SK-N-SH (cell line): ENCODE data around the gene RAB4A. TPM values are rescaled to one million over a fixed set of nuclear protein-coding genes. Genes with fewer than 3 reads are reported as not detected.

Experiments
- CTCF ChIA-PET: fragments of 300-600, 350-600 bp; formaldehyde crosslinking; extraction: SDS; loops from one replicate; lab custom pipeline; 2021; lab: Yijun Ruan, JAX
- POLR2A ChIA-PET: fragments of 350-600 bp; sonication (Branson Sonifier 250); formaldehyde crosslinking; extraction: SDS; loops from one replicate; lab custom pipeline; 2020; ENCODE audit warnings: antibody characterized with exemption, inconsistent platforms; lab: Yijun Ruan, JAX
- DNase-seq: peaks from one replicate; pipeline ENCODE4 v3.0.0; 2012
- H2AFZ ChIP-seq: fragments of 200-600 bp; sonication (generic); 2 replicates; pipeline ENCODE4 v1.8.1; 2016; ENCODE audit warnings: antibody characterized with exemption, mild to moderate bottlenecking, low read depth
- H3F3A ChIP-seq: fragments of 200-600 bp; sonication (generic); replicated peaks from 2 replicates; pipeline ENCODE3; 2016; ENCODE audit warnings: antibody characterized with exemption, mild to moderate bottlenecking; ENCODE audit not compliant: insufficient read depth
- H3K27ac ChIP-seq, 2 experiments: fragments of 200-500 bp in 1 of 2; fragments of 200-600 bp in 1 of 2; sonication (Bioruptor generic) in 1 of 2; sonication (generic), shearing (Covaris generic) in 1 of 2; 2 replicates each; pipeline versions ENCODE4 v1.5.1 to v1.6.1; 2014 to 2016; ENCODE audit warnings: low read depth in 2 of 2, inconsistent platforms in 1 of 2, low read length in 1 of 2, mild to moderate bottlenecking in 1 of 2, mixed read lengths in 1 of 2
- H3K27me3 ChIP-seq: fragments of 200-600 bp; sonication (generic), shearing (Covaris generic); 2 replicates; pipeline ENCODE4 v1.6.1; 2016; ENCODE audit warnings: mixed run types; ENCODE audit not compliant: insufficient read depth
- H3K36me3 ChIP-seq, 2 experiments: fragments of 200-500 bp in 1 of 2; fragments of 200-600 bp in 1 of 2; sonication (Bioruptor generic) in 1 of 2; sonication (generic) in 1 of 2; replicated peaks in 1 of 2; 2 replicates each; pipeline versions ENCODE3 to v1.5.1; 2014 to 2016; ENCODE audit warnings: low read length in 1 of 2, mild to moderate bottlenecking in 1 of 2; ENCODE audit not compliant: insufficient read depth in 2 of 2, control insufficient read depth in 1 of 2
- H3K4me1 ChIP-seq, 2 experiments: fragments of 200-500 bp in 1 of 2; fragments of 200-600 bp in 1 of 2; sonication (Bioruptor generic) in 1 of 2; sonication (generic), shearing (Covaris generic) in 1 of 2; 2 replicates each; pipeline versions ENCODE4 v1.5.1 to v1.6.1; 2014 to 2016; ENCODE audit warnings: low read depth in 1 of 2, low read length in 1 of 2, mixed run types in 1 of 2; ENCODE audit not compliant: insufficient read depth in 2 of 2, control insufficient read depth in 1 of 2
- H3K4me2 ChIP-seq: fragments of 200-600 bp; sonication (generic), shearing (Covaris generic); 2 replicates; pipeline ENCODE4 v1.6.1; 2017; ENCODE audit warnings: mixed run types
- H3K4me3 ChIP-seq, 2 experiments: fragments of 200-500 bp in 1 of 2; fragments of 200-600 bp in 1 of 2; sonication (Bioruptor generic) in 1 of 2; sonication (generic), shearing (Covaris generic) in 1 of 2; 2 replicates each; pipeline versions ENCODE4 v1.5.1 to v1.8.1; 2014 to 2016; ENCODE audit warnings: low read depth in 2 of 2, inconsistent platforms in 1 of 2, low read length in 1 of 2, mild to moderate bottlenecking in 1 of 2, mixed read lengths in 1 of 2, moderate library complexity in 1 of 2
- H3K79me2 ChIP-seq: fragments of 200-600 bp; sonication (generic); 2 replicates; pipeline ENCODE4 v1.8.1; 2017; ENCODE audit warnings: mild to moderate bottlenecking; ENCODE audit not compliant: insufficient read depth
- H3K9ac ChIP-seq: fragments of 200-600 bp; sonication (generic); 2 replicates; pipeline ENCODE4 v1.6.1; 2017; ENCODE audit warnings: mixed run types
- H3K9me2 ChIP-seq: fragments of 200-600 bp; sonication (generic); 2 replicates; pipeline ENCODE4 v1.6.1; 2017; ENCODE audit warnings: mixed run types
- H3K9me3 ChIP-seq: fragments of 200-600 bp; sonication (generic); 2 replicates; pipeline ENCODE4 v1.6.1; 2017; ENCODE audit warnings: mixed run types, mild to moderate bottlenecking, moderate library complexity
- H4K20me1 ChIP-seq: fragments of 200-600 bp; sonication (generic); 2 replicates; pipeline ENCODE4 v1.6.1; 2017; ENCODE audit warnings: mild to moderate bottlenecking, mixed run types; ENCODE audit not compliant: insufficient read depth
- EP300 ChIP-seq, 2 experiments: IDR thresholded peaks; 2 replicates each; pipeline versions ENCODE4 v1.4.0 to v1.6.1; 2012; ENCODE audit warnings: borderline replicate concordance in 1 of 2, low read depth in 1 of 2, low read length in 1 of 2
- EZH2phosphoT487 ChIP-seq: fragments of 200-600 bp; sonication (generic); IDR thresholded peaks from 2 replicates; pipeline ENCODE4 v1.6.1; 2017; ENCODE audit warnings: low read depth, mixed run types, mild to moderate bottlenecking, antibody characterized with exemption, moderate library complexity, borderline replicate concordance
- FOXM1 ChIP-seq: IDR thresholded peaks from 2 replicates; pipeline ENCODE4 v1.4.0; 2012; ENCODE audit warnings: low read depth, mild to moderate bottlenecking
- GATA2 ChIP-seq: sonication (generic); formaldehyde crosslinking; IDR thresholded peaks from 2 replicates; pipeline ENCODE4 v1.5.0; 2020; ENCODE audit warnings: mild to moderate bottlenecking, missing genetic modification reagents
- JUND ChIP-seq: IDR thresholded peaks from 2 replicates; pipeline ENCODE4 v1.4.0; 2012
- MEF2A ChIP-seq: IDR thresholded peaks from 2 replicates; pipeline ENCODE4 v1.4.0; 2012; ENCODE audit warnings: low read depth, borderline replicate concordance
- NRF1 ChIP-seq: IDR thresholded peaks from 2 replicates; pipeline ENCODE4 v1.6.1; 2012; ENCODE audit warnings: low read depth, mild to moderate bottlenecking, low read length
- RAD21 ChIP-seq: IDR thresholded peaks from 2 replicates; pipeline ENCODE4 v1.6.1; 2012; ENCODE audit warnings: mild to moderate bottlenecking, low read length
- RFX5 ChIP-seq: IDR thresholded peaks from 2 replicates; pipeline ENCODE4 v1.6.1; 2012; ENCODE audit warnings: mild to moderate bottlenecking, improper control_type of control experiment, low read length
- SIN3A ChIP-seq: IDR thresholded peaks from 2 replicates; pipeline ENCODE4 v1.6.1; 2012; ENCODE audit warnings: low read depth, mild to moderate bottlenecking, low read length, moderate library complexity, borderline replicate concordance
- TAF1 ChIP-seq: IDR thresholded peaks from 2 replicates; pipeline ENCODE4 v1.6.1; 2012; ENCODE audit warnings: low read depth, mild to moderate bottlenecking, low read length, moderate library complexity, borderline replicate concordance
- TCF12 ChIP-seq: IDR thresholded peaks from 2 replicates; pipeline ENCODE4 v1.4.0; 2012
- WGBS: methylation state at CpG from one replicate; pipeline ENCODE4 v1.1.6; 2017; ENCODE audit warnings: low lambda C conversion rate; 5-methylcytosine and 5-hydroxymethylcytosine counted together
- polyA plus RNA-seq, 3 experiments: library from polyadenylated mRNA; depleted of rRNA; stranded (reverse); fragments of >200 nt; gene quantifications; 2 replicates each; pipeline ENCODE4 v1.2.3, GENCODE V29; 2012
- TF ChIP-seq, protein P1 (sequence below): fragments of 200-600 bp; sonication (generic); IDR thresholded peaks from 2 replicates; pipeline ENCODE4 v1.6.1; 2017; ENCODE audit warnings: antibody characterized with exemption, mild to moderate bottlenecking, moderate library complexity
- TF ChIP-seq, protein P2 (sequence below): IDR thresholded peaks from 2 replicates; pipeline ENCODE4 v1.6.1; 2012; ENCODE audit warnings: mild to moderate bottlenecking, low read depth, low read length, moderate library complexity
- TF ChIP-seq, protein P3 (sequence below): IDR thresholded peaks from 2 replicates; pipeline ENCODE4; 2012

The RAB4A gene
- polyA plus RNA-seq, 1 of the 3 experiments (the other 2 are of a cell fraction): 28.1 TPM

DNA sequence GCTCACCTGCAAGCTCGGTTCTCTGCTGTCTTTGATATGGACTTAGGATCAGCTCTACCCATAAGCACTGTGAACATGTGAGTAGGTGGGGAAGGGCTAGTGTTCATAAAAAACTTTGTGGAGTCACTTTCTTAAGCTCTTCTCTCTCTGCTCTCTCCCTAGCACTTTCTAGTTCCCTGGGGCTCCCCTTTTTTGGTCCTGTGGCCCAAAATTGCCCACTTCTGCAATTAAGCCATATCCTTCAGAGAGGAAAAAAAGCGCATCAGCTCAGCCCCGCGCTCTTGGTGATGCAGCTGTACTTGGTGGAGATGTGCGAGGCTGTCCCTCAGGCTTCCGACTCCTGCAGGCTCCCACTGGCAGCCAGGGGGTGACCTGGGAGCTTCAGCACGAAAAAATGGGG lies 48.6 kb downstream of the RAB4A start:
- POLR2A ChIA-PET: no interaction called here
- peaks cover 9% of the 10 kb centered on the region for H3F3A ChIP-seq
- no peaks in the 10 kb centered on the region for H3K9me3 ChIP-seq
- 94% methylated on average over 6 of the region's 7 CpGs for WGBS
- H3K9me2 ChIP-seq: no peaks in the 10 kb centered on the region
- TF ChIP-seq TAF1 (no peak), JUND (no peak), SIN3A (no peak), EP300 (IDR thresholded peaks at IDR 0.05; ENCODE audit: borderline replicate concordance in 1 of 2, low read depth in 1 of 2, low read length in 1 of 2) (no peak), NRF1 (no peak), EZH2phosphoT487 (no peak), RFX5 (no peak), RAD21 (no peak), FOXM1 (no peak), MEF2A (no peak), GATA2 (CRISPR knock-in tag) (no peak), TCF12 (no peak)
- TF ChIP-seq, protein P1, sequence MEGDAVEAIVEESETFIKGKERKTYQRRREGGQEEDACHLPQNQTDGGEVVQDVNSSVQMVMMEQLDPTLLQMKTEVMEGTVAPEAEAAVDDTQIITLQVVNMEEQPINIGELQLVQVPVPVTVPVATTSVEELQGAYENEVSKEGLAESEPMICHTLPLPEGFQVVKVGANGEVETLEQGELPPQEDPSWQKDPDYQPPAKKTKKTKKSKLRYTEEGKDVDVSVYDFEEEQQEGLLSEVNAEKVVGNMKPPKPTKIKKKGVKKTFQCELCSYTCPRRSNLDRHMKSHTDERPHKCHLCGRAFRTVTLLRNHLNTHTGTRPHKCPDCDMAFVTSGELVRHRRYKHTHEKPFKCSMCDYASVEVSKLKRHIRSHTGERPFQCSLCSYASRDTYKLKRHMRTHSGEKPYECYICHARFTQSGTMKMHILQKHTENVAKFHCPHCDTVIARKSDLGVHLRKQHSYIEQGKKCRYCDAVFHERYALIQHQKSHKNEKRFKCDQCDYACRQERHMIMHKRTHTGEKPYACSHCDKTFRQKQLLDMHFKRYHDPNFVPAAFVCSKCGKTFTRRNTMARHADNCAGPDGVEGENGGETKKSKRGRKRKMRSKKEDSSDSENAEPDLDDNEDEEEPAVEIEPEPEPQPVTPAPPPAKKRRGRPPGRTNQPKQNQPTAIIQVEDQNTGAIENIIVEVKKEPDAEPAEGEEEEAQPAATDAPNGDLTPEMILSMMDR: no peak
- TF ChIP-seq, protein P2, sequence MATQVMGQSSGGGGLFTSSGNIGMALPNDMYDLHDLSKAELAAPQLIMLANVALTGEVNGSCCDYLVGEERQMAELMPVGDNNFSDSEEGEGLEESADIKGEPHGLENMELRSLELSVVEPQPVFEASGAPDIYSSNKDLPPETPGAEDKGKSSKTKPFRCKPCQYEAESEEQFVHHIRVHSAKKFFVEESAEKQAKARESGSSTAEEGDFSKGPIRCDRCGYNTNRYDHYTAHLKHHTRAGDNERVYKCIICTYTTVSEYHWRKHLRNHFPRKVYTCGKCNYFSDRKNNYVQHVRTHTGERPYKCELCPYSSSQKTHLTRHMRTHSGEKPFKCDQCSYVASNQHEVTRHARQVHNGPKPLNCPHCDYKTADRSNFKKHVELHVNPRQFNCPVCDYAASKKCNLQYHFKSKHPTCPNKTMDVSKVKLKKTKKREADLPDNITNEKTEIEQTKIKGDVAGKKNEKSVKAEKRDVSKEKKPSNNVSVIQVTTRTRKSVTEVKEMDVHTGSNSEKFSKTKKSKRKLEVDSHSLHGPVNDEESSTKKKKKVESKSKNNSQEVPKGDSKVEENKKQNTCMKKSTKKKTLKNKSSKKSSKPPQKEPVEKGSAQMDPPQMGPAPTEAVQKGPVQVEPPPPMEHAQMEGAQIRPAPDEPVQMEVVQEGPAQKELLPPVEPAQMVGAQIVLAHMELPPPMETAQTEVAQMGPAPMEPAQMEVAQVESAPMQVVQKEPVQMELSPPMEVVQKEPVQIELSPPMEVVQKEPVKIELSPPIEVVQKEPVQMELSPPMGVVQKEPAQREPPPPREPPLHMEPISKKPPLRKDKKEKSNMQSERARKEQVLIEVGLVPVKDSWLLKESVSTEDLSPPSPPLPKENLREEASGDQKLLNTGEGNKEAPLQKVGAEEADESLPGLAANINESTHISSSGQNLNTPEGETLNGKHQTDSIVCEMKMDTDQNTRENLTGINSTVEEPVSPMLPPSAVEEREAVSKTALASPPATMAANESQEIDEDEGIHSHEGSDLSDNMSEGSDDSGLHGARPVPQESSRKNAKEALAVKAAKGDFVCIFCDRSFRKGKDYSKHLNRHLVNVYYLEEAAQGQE: no peak
- TF ChIP-seq, protein P3, sequence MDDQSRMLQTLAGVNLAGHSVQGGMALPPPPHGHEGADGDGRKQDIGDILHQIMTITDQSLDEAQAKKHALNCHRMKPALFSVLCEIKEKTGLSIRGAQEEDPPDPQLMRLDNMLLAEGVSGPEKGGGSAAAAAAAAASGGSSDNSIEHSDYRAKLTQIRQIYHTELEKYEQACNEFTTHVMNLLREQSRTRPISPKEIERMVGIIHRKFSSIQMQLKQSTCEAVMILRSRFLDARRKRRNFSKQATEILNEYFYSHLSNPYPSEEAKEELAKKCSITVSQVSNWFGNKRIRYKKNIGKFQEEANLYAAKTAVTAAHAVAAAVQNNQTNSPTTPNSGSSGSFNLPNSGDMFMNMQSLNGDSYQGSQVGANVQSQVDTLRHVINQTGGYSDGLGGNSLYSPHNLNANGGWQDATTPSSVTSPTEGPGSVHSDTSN: no peak
- TF ChIP-seq, all 33 proteins: peak for 0
- Histone ChIP-seq H2AFZ (no peak overlapping the region), H3K27ac (no peak overlapping the region), H3K79me2 (no peaks in the 10 kb centered on the region), H3K36me3 (peaks cover 42 to 49% of the 10 kb centered on the region in 2 experiments), H3K4me3 (no peak overlapping the region), H3K27me3 (no peaks in the 10 kb centered on the region), H3K4me1 (no peaks in the 10 kb centered on the region), H4K20me1 (no peaks in the 10 kb centered on the region), H3K4me2 (no peak overlapping the region), H3K9ac (no peak overlapping the region)
- CTCF ChIA-PET: no interaction called here
- DNase-seq: no peak
